Lower leg skin (tissue), 3 donors: Measurements from ENCODE around the gene SULT4A1.

ENCODE experiments used
- POLR2A ChIP-seq, 2 donors: fragments of 450-650 bp; IDR thresholded peaks; one replicate each; pipeline ENCODE4 v1.6.1; 2016 to 2017; ENCODE audit warnings: antibody characterized with exemption in 2 of 2, mild to moderate bottlenecking in 1 of 2, moderate library complexity in 1 of 2
- TF ChIP-seq, protein P1 (sequence below), 3 donors: fragments of 450-650 bp; IDR thresholded peaks; one replicate each; pipeline ENCODE4 v1.5.1; 2016; ENCODE audit warnings: antibody characterized with exemption in 3 of 3, mild to moderate bottlenecking in 3 of 3, moderate library complexity in 2 of 3

DNA sequence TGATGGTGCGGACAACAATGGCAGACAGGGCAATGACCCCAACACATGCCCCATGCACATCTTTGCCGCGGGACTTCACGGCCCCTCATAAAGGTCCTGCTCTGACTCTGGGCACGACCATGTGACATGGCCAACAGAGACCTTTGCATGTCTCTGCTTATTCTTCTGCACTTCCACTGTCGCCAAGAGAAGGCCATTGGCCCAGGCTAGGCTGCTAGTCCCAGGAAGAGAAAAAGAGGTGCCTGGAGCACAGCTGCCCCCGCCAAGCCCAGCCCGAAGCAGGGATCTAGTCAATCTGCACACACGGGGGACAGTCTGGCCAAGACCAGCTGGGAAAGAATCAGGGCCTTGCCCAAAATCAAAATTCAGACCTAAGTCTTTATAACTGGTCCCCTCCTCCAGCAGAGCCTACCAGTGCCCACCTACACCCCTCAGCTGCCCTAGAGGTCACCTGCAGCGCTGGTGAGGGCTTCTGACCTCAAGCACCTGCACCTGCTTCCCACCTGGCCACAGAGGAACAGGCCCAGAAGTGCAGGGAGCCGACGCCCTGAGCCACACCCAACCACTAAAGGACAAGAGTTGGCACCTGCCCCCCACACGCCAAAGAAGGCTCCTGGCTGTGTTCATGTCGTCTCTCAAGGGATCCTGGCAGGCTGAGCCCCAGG, 8.1 kb downstream of the SULT4A1 start:
- no peak for TF ChIP-seq POLR2A (IDR thresholded peaks at IDR 0.05)
- TF ChIP-seq, protein P1, sequence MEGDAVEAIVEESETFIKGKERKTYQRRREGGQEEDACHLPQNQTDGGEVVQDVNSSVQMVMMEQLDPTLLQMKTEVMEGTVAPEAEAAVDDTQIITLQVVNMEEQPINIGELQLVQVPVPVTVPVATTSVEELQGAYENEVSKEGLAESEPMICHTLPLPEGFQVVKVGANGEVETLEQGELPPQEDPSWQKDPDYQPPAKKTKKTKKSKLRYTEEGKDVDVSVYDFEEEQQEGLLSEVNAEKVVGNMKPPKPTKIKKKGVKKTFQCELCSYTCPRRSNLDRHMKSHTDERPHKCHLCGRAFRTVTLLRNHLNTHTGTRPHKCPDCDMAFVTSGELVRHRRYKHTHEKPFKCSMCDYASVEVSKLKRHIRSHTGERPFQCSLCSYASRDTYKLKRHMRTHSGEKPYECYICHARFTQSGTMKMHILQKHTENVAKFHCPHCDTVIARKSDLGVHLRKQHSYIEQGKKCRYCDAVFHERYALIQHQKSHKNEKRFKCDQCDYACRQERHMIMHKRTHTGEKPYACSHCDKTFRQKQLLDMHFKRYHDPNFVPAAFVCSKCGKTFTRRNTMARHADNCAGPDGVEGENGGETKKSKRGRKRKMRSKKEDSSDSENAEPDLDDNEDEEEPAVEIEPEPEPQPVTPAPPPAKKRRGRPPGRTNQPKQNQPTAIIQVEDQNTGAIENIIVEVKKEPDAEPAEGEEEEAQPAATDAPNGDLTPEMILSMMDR (IDR thresholded peaks at IDR 0.05): no peak
